ENCODE results near the gene CATSPER4.
"Not testable (repeated sequence)": the region's sequence is repeated elsewhere in the genome, so short reads cannot be mapped to it uniquely, and the experiment has no call there.

The CATSPER4 gene

DNA sequence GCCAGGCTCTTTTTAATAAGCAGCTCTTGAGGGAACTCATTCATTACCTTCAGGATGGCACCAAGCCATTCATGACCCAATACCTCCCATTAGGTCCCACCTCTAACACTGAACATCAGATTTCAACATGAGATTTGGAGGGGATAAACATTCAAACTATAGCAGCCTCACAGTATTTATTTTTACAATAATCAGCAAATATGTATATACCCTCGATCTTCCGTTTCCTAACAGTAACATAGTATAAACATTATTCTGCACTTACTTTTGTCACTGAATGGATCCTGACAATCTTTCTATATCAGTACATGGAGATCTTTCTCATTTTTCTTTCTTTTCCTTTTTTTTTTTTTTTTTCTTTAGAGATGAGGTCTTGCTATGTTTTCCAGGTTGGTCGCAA, 5.4 kb downstream of the CATSPER4 start:
- DNase-seq (ENCODE audit: low spot score): no peak

DNA sequence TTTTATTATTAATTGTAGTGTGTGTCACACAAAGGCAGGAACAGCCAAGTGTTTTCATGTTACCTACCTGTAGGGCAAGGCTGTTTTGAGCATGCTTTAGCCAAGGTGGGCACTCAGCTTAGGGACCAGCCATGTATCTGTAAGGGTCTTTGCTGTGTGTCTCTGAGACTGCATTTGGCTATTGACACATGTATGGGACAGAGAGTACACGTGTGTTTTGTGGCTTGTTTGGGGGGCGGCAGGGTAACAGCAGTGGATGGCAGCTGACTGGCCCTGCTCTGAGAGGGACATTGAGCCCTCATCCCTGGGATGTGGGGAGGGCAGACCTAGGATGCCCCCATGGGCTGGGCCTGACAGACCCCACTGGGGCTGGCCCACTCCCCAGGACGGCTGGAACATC, 6.9 kb downstream of the CATSPER4 start:
- DNase-seq (ENCODE audit: low spot score): no peak

- DNase-seq (ENCODE audit: low spot score): no peak
These were observed 7.4 kb downstream of the CATSPER4 start for GRCh38 chr1:26197813-26198212.

GRCh38 chr1:26200413-26200812, 10.0 kb downstream of the CATSPER4 start:
- DNase-seq (ENCODE audit: low spot score): no peak

DNA sequence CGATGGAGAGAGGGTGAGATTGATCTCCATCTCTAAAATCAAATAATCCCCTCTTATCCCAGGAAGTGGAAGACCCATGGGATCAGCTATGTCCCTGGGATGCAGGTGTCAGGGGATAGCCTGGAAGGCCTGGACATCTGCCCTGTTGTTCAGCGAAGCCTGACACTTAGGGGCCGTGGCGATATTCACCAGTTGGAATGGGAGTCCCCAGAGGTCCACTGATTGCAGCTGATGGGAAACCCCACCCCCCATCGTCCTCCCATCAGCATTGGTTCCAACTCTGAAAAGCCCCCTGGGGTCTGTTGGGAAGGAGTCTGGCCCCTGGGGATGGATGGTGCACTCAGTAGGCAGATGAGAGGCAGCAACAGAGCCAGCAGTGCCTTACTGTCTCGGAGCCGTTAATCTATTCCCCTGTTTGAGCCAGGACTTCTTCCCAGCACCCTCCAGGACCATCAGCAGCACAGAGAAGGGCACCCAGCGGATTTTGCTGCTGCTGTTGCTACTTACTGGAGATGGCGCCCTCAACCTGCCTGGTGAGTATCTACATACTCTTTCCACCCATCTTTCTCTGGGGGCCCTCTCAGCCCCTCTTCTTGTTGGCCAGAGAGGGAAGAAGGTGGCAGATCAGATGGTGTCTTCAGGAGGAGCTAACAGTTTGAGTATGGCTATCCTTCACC, 13.4 kb downstream of the CATSPER4 start:
- no peak for DNase-seq (ENCODE audit: low spot score)

DNA sequence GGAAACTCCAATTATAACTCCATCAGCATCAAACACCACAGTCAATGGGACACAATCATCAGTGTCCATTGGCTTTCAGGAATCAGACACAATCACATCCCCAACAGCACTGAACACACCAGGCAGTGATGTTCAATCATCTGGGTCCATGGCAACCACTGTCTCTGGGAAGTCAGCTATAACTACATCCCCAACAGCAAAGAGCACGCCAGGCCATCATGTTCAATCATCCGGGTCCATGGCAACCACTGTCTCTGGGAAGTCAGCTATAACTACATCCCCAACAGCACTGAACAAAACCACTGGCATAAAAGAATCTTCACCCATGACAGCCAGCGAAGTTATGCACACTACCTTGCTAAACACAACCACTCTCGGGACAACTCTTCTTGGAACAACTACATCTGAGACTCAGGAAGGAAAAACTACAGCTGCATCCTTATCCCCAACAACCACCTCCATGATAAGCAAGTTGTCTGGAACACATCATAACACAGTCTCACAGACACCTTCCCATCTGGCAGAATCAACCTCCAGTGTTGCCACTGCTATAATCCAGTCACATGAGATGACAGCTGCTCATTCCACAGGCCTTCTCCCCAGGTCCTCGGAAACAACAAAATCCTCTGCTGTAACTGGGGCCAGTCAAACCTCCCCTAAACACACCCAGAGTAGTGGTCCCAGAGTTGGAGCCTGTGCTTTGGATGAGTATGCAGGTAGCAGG, 19.9 kb downstream of the CATSPER4 start:
- DNase-seq (ENCODE audit: low spot score): no peak

DNA sequence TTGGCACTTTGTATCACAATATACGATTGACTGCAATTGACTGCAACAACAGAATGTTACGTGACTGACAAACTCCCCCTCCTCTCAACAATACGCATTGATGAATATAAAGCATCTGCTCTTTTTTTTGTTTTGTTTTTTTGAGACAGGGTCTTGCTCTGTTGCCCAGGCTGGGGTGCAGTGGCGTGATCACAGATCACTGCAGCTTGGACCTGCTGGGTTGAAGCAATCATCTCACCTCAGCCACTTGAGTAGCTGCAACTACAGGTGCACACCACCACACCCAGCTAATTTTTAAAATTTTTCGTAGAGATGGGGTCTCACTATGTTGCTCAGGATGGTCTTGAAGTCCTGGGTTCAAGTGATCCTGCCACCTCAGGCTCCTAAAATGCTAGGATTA, 22.3 kb downstream of the CATSPER4 start:
- no peak for DNase-seq (ENCODE audit: low spot score)

- DNase-seq (ENCODE audit: low spot score): no peak
These were observed 23.0 kb downstream of the CATSPER4 start for GRCh38 chr1:26213335-26213905.

DNA sequence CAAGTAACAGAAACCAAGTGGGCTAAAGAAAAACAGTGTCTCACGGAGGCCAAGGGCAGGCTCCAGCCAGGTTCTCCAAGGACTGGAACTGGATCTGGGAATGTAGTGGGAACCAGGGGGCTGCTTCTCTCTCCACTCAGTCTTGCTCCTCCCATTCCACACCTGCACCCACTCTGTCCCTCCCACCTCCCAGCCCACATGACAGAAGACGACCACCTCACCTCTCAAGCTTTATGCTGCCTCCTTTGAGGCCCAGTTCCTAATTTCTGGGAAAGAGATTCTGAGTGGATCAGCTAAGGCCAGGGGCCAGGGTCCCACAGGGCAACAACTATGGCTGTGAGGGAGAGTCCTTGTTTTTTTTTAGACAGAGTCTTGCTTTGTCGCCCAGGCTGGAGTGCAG, 24.8 kb downstream of the CATSPER4 start:
- no peak for DNase-seq (ENCODE audit: low spot score)

DNA sequence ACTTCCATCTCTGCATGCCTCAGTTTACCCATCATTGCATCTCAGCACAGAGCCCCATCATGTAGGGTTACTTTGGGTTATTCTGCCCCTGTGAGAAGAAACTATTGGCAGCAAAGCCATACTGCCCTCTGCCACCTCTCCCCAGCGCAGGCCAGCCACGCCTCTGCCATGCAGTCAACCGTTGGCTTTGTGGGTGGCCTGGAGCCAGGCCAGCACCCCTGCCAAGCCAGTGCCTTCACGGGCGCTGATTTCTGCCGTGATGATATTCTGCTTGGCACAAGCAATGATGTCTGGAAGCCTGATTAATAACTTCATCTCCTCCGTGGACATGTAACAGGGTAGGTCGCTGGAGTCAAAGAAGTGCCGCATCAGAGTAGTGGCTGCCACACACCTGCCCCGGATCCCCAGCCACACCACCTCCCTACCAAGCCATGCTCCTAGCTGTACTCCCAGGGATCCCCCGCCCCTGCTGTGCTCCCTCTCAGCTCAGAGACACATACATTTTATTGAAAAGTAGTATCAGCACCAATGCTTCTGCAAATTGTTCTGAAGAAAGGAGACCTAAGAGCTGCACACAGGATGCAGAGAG, 28.6 kb downstream of the CATSPER4 start:
- no peak for DNase-seq (ENCODE audit: low spot score)

DNA sequence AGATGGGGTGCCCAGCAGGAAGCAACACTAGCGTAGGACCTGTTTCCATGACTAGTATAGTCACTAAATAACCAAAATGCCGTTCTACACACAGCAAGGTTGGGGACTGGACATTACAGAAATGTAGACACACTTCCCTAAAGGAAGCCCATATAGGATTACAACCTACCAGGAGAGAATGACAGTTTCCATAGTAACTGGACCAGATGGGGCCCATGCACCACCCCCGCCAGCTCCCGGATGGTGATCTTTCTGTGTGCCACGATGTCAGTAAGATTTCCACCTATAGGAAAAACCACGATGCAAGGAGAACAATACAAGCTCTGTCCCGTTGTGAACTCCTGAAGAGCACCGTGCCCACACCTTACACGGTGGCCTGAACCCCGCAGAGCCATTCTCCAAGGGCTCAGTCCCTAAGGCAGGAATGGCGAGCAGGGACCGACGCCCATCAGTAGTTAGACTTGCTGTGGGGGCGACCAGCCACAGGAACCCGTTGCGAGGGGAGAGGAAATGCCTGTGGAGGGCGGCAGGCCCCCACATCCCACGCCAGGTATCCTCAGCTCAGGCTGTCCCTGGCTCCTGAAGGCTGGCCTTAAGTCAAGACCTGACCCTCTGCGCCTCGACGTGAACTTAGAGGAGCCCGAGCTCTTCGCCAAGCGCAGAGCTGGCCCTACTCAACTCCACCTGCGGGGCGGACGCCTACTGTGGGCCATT, 30.0 kb downstream of the CATSPER4 start:
- DNase-seq (ENCODE audit: low spot score): no peak

- DNase-seq (ENCODE audit: low spot score): no peak
These were observed 30.7 kb downstream of the CATSPER4 start for GRCh38 chr1:26221094-26221493.

DNA sequence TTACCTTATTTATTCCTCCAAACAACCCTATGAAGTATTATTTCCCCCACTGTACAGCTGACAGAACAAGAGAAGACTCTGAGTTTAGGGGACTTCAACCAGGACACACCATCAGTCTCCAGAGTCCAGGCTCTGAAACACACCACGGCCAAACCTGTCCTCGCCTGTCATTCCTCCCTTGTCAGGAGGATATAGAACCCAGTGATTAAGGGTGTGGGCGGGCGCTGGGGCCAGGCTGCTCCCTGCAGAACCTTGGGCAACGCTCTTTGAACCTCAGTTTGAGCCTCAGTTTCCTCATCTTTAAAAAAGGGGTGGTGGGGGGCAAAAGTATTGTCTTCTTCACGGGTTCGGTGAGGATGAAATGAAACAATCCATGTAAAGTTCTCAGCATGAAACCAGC, 34.2 kb downstream of the CATSPER4 start:
- DNase-seq (ENCODE audit: low spot score): no peak

DNA sequence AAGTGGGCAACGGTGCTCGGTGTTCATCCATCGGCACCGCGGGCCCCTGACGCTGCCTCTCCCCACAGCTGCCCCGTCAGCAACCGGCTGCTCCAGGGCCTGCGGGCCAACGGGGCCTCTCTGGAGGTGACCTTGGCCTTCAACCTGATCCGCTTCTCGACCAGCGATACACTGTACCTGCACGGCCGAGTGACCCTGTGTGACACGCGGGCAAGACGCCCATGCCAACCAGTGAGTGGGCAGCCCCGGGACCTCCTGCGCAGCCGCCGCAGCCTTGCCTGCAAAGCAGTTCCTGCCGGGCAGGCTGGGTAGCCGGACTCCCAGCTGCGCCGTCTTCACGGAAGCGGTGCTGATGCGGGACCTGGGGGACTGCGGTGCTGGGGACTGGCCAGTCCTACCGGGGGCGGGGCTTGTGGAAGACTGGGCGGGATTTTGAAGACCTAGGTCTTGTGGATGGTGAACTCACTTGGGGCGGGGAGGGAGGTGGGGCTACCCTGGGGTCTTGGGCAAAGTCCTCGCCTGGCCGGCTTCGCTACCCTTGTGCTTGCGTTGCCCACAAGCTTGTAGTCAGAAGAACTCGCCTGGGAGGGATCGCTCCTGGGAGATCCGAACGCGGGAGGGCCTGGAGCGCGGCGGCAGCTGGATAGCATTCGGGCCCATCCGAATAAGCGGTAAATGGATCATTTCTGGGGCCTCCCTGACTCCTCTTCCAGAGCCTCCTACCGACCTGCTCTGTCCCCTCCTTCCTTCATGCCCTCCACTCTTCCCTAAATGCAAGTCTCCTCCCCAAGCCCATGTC, 34.8 kb downstream of the CATSPER4 start:
- peak; percentile 95 for DNase-seq (ENCODE audit: low spot score)

- not testable (repeated sequence) for DNase-seq (ENCODE audit: low spot score)
These were observed 40.3 kb downstream of the CATSPER4 start for GRCh38 chr1:26230682-26231081.

GRCh38 chr1:26233903-26234643, 43.7 kb downstream of the CATSPER4 start, which contains the start of gene CEP85:
Gene CEP85, plus strand, starts transcription at chr1:26234200. Its CDS starts 5,584 bp downstream, at chr1:26239784.
- peak; percentile 99 for DNase-seq (ENCODE audit: low spot score)

- peak; percentile 36 for DNase-seq (ENCODE audit: low spot score)
These were observed 44.4 kb downstream of the CATSPER4 start for GRCh38 chr1:26234644-26235370.

- DNase-seq (ENCODE audit: low spot score): no peak
These were observed 47.0 kb downstream of the CATSPER4 start for GRCh38 chr1:26237230-26237966.

- no peak for DNase-seq (ENCODE audit: low spot score)
These were observed 49.5 kb downstream of the CATSPER4 start for GRCh38 chr1:26239936-26240335.

All from iPS-NIHi11 (cell line).